DOHH2 (cell line): ENCODE measurements around the gene PRSS12.

Source experiments
- EZH2phosphoT487 ChIP-seq: fragments of 200-600 bp; sonication (generic); IDR thresholded peaks from 2 replicates; pipeline ENCODE4 v1.6.1; 2017; ENCODE audit warnings: borderline replicate concordance, mild to moderate bottlenecking, antibody characterized with exemption, low read length, moderate library complexity, mixed read lengths
- TF ChIP-seq, protein P1 (sequence below): fragments of 200-600 bp; sonication (generic); IDR thresholded peaks from one replicate; pipeline ENCODE4 v1.5.1; 2014; ENCODE audit warnings: antibody characterized with exemption, mild to moderate bottlenecking, low read depth, low read length; ENCODE audit not compliant: poor library complexity, severe bottlenecking

DNA sequence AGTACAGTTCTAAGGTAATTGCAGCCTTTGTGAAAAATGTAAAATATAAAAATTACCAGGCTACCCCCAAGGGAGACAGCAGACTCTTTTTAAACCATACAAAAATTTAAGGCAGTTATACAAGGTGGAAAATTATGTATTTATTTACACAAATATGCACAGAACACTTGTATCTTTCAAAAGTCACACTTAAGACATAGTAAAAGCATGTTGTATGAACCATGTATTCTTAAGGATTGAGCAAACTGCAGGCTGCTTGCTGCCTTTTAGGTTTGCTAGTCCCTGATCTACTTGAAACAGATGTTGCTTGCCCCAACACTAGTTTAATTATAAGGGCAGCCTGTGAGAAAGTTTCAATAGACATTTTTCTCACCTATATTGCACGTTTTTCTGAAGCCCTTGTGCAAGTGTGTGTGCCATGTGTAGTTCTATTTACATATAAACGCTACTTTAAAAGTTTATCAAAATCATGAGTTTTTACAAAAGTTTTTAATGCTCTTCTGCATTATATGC lies 72.8 kb downstream of the PRSS12 start:
- TF ChIP-seq, protein P1, sequence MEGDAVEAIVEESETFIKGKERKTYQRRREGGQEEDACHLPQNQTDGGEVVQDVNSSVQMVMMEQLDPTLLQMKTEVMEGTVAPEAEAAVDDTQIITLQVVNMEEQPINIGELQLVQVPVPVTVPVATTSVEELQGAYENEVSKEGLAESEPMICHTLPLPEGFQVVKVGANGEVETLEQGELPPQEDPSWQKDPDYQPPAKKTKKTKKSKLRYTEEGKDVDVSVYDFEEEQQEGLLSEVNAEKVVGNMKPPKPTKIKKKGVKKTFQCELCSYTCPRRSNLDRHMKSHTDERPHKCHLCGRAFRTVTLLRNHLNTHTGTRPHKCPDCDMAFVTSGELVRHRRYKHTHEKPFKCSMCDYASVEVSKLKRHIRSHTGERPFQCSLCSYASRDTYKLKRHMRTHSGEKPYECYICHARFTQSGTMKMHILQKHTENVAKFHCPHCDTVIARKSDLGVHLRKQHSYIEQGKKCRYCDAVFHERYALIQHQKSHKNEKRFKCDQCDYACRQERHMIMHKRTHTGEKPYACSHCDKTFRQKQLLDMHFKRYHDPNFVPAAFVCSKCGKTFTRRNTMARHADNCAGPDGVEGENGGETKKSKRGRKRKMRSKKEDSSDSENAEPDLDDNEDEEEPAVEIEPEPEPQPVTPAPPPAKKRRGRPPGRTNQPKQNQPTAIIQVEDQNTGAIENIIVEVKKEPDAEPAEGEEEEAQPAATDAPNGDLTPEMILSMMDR: no peak
- no peak for TF ChIP-seq EZH2phosphoT487
